K562 (cell line): ENCODE measurements around the gene SLC39A3. TPM values are rescaled to one million over a fixed set of nuclear protein-coding genes. Genes with fewer than 3 reads are reported as not detected.

Experiments used
- ASH1L ChIP-seq: fragments of 450-650 bp; IDR thresholded peaks from 2 replicates; pipeline ENCODE4 v1.6.1; 2018; ENCODE audit warnings: borderline replicate concordance, mild to moderate bottlenecking, low read depth; ENCODE audit not compliant: partially characterized antibody
- CSDE1 ChIP-seq, 2 experiments: fragments of 450-650 bp; IDR thresholded peaks; 2 replicates each; pipeline ENCODE4 v1.6.1; 2016; ENCODE audit warnings: mild to moderate bottlenecking in 1 of 2
- CTBP1 ChIP-seq: fragments of 450-650 bp; IDR thresholded peaks from 2 replicates; pipeline ENCODE4 v1.6.1; 2016; ENCODE audit warnings: borderline replicate concordance
- E2F3 ChIP-seq: fragments of 250-450 bp; sonication (Bioruptor Pico); IDR thresholded peaks from 2 replicates; pipeline ENCODE4 v1.4.0; 2020; ENCODE audit warnings: mild to moderate bottlenecking
- EP300 ChIP-seq: IDR thresholded peaks from 2 replicates; pipeline ENCODE4 v1.6.1; 2012; ENCODE audit warnings: low read length, improper control_type of control experiment
- HDAC6 ChIP-seq: IDR thresholded peaks from 2 replicates; pipeline ENCODE4 v1.6.1; 2012; ENCODE audit warnings: low read depth, mild to moderate bottlenecking, control low read depth, inconsistent platforms, low read length, moderate library complexity
- HNRNPK ChIP-seq: fragments of 200-400 bp; formaldehyde crosslinking; IDR thresholded peaks from one replicate; pipeline ENCODE4 v1.6.1; 2018; ENCODE audit warnings: mild to moderate bottlenecking, low read depth, low read length; ENCODE audit not compliant: poor library complexity, severe bottlenecking
- KLF6 ChIP-seq: fragments of 250-450 bp; sonication (Bioruptor Pico); IDR thresholded peaks from 2 replicates; pipeline ENCODE4 v1.4.0; 2020; ENCODE audit warnings: mild to moderate bottlenecking, moderate library complexity, borderline replicate concordance
- MCM7 ChIP-seq, 2 experiments: fragments of 450-650 bp; IDR thresholded peaks; 2 replicates each; pipeline ENCODE4 v1.6.1; 2016 to 2018
- MEIS2 ChIP-seq: fragments of 450-650 bp; IDR thresholded peaks from 2 replicates; pipeline ENCODE4 v1.6.1; 2014; ENCODE audit warnings: mild to moderate bottlenecking; ENCODE audit not compliant: partially characterized antibody
- PHF21A ChIP-seq: fragments of 450-650 bp; IDR thresholded peaks from 2 replicates; pipeline ENCODE4 v1.6.1; 2017; ENCODE audit warnings: low read depth, borderline replicate concordance
- PTBP1 ChIP-seq: fragments of 200-400 bp; formaldehyde crosslinking; IDR thresholded peaks from 2 replicates; pipeline ENCODE4 v1.6.1; 2017; ENCODE audit warnings: low read depth, low read length
- SMARCE1 ChIP-seq: fragments of 450-650 bp; IDR thresholded peaks from 2 replicates; pipeline ENCODE4 v1.7.1; 2016; ENCODE audit warnings: mild to moderate bottlenecking
- SOX6 ChIP-seq: fragments of 450-650 bp; IDR thresholded peaks from 2 replicates; pipeline ENCODE4 v1.6.1; 2014; ENCODE audit warnings: mild to moderate bottlenecking
- TEAD1 ChIP-seq, 2 experiments: fragments of 450-650 bp in 1 of 2; sonication (generic) in 1 of 2; formaldehyde crosslinking; IDR thresholded peaks; 2 replicates each; pipeline versions ENCODE4 v1.4.0 to v1.8.0; 2020 to 2022; ENCODE audit warnings: mild to moderate bottlenecking in 2 of 2, missing genetic modification reagents in 1 of 2
- TFAM ChIP-seq: fragments of 250-450 bp; sonication (Bioruptor Pico); conservative IDR thresholded peaks from 2 replicates; pipeline ENCODE4 v1.5.0; 2021; ENCODE audit warnings: mild to moderate bottlenecking, moderate library complexity
- ZBED1 ChIP-seq: IDR thresholded peaks from 2 replicates; pipeline ENCODE4 v1.6.1; 2014
- ZNF174 ChIP-seq: fragments of 250-450 bp; sonication (Bioruptor Pico); IDR thresholded peaks from 2 replicates; pipeline ENCODE4 v1.4.0; 2020; ENCODE audit warnings: mild to moderate bottlenecking
- ZNF384 ChIP-seq: IDR thresholded peaks from 2 replicates; pipeline ENCODE4 v1.6.1; 2012; ENCODE audit warnings: low read depth, low read length, improper control_type of control experiment
- ZNF431 ChIP-seq: sonication (generic); formaldehyde crosslinking; IDR thresholded peaks from 2 replicates; pipeline ENCODE4 v1.8.0; 2022; ENCODE audit warnings: mild to moderate bottlenecking, missing genetic modification reagents
- ZNF561 ChIP-seq: fragments of 450-650 bp; formaldehyde crosslinking; conservative IDR thresholded peaks from 2 replicates; pipeline ENCODE4 v1.4.0; 2020; ENCODE audit warnings: mild to moderate bottlenecking, moderate library complexity
- polyA plus RNA-seq, 8 experiments: library from polyadenylated mRNA; depleted of rRNA in 4 of 8; stranded (reverse) in 5 of 8; unstranded in 3 of 8; fragments of >200 nt; fragmentation: Nextera tagmentation in 2 of 8; fragmentation: Illumina TruSeq in 1 of 8; extraction: Ambion mirVana in 2 of 8; extraction: Trizol in 1 of 8; gene quantifications; 2 replicates each; pipeline versions ENCODE4 v1.2.1 to v1.2.3, GENCODE V29; 2011 to 2014; ENCODE audit warnings: inconsistent platforms in 1 of 8, missing spikeins in 1 of 8
- total RNA-seq, 7 experiments: library from RNA; depleted of rRNA in 6 of 7; stranded (reverse); fragments of >200 nt in 6 of 7; fragmentation: Illumina TruSeq in 2 of 7; extraction: Trizol in 2 of 7; gene quantifications; 2 replicates each; pipeline versions ENCODE4 v1.2.1 to v1.2.3, GENCODE V29; 2011 to 2021; ENCODE audit warnings: low replicate concordance in 1 of 7
- TF ChIP-seq, protein P1 (sequence below): sonication (generic); formaldehyde crosslinking; IDR thresholded peaks from 2 replicates; pipeline ENCODE4 v1.8.1; 2023; ENCODE audit warnings: missing genetic modification reagents, mild to moderate bottlenecking, borderline replicate concordance
- TF ChIP-seq, protein P2 (sequence below): fragments of 250-450 bp; sonication (Bioruptor Pico); IDR thresholded peaks from 2 replicates; pipeline ENCODE4 v1.5.0; 2021
- TF ChIP-seq, protein P3 (sequence below): fragments of 450-650 bp; IDR thresholded peaks from 2 replicates; pipeline ENCODE4 v1.6.1; 2016

Gene SLC39A3
- total and polyA plus RNA-seq, 9 of the 15 experiments (the other 6 are each of a cell fraction or from before 2014, with no cell fraction given) = 2.3 to 215 (median 127) TPM

GRCh38 chr19:2782936-2783780 is 43.3 kb upstream of the SLC39A3 start, which contains the start of gene SGTA (continued):
- TF ChIP-seq ASH1L (peak; percentile 45), CSDE1 (IDR thresholded peaks at IDR 0.05) (peak in 1 of 2 experiments; percentile 92; a peak in 2 of 4 replicates), E2F3 (CRISPR knock-in tag) (peak; percentile 91), TFAM (CRISPR knock-in tag) (no peak), PTBP1 (no peak), MCM7 (IDR thresholded peaks at IDR 0.05) (0 out of 4 replicates have a peak, but pooled peaks of 1 of the 2 experiments have one; percentile 13), ZBED1 (no peak), SMARCE1 (no peak), PHF21A (0 out of 2 replicates have a peak, but pooled peaks have one; percentile 19), SOX6 (peak; percentile 71), HNRNPK (no peak), KLF6 (no peak), ZNF431 (CRISPR knock-in tag) (peak; percentile 97), MEIS2 (peak; percentile 92), ZNF174 (CRISPR knock-in tag) (no peak), TEAD1 (CRISPR knock-in tag; IDR thresholded peaks at IDR 0.05) (peak; percentile 55 to 97), CTBP1 (peak; percentile 68; the same call in 1 of the 2 replicates), EP300 (peak; percentile 45; the same call in 1 of the 2 replicates), ZNF561 (CRISPR knock-in tag) (no peak), ZNF384 (no peak), HDAC6 (no peak)
- TF ChIP-seq, protein P1, sequence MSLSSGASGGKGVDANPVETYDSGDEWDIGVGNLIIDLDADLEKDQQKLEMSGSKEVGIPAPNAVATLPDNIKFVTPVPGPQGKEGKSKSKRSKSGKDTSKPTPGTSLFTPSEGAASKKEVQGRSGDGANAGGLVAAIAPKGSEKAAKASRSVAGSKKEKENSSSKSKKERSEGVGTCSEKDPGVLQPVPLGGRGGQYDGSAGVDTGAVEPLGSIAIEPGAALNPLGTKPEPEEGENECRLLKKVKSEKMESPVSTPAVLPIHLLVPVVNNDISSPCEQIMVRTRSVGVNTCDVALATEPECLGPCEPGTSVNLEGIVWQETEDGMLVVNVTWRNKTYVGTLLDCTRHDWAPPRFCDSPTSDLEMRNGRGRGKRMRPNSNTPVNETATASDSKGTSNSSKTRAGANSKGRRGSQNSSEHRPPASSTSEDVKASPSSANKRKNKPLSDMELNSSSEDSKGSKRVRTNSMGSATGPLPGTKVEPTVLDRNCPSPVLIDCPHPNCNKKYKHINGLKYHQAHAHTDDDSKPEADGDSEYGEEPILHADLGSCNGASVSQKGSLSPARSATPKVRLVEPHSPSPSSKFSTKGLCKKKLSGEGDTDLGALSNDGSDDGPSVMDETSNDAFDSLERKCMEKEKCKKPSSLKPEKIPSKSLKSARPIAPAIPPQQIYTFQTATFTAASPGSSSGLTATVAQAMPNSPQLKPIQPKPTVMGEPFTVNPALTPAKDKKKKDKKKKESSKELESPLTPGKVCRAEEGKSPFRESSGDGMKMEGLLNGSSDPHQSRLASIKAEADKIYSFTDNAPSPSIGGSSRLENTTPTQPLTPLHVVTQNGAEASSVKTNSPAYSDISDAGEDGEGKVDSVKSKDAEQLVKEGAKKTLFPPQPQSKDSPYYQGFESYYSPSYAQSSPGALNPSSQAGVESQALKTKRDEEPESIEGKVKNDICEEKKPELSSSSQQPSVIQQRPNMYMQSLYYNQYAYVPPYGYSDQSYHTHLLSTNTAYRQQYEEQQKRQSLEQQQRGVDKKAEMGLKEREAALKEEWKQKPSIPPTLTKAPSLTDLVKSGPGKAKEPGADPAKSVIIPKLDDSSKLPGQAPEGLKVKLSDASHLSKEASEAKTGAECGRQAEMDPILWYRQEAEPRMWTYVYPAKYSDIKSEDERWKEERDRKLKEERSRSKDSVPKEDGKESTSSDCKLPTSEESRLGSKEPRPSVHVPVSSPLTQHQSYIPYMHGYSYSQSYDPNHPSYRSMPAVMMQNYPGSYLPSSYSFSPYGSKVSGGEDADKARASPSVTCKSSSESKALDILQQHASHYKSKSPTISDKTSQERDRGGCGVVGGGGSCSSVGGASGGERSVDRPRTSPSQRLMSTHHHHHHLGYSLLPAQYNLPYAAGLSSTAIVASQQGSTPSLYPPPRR (CRISPR knock-in tag) = peak; percentile 81; the same call in 1 of the 2 replicates
- TF ChIP-seq, protein P2, sequence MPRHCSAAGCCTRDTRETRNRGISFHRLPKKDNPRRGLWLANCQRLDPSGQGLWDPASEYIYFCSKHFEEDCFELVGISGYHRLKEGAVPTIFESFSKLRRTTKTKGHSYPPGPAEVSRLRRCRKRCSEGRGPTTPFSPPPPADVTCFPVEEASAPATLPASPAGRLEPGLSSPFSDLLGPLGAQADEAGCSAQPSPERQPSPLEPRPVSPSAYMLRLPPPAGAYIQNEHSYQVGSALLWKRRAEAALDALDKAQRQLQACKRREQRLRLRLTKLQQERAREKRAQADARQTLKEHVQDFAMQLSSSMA (CRISPR knock-in tag) = no peak
- TF ChIP-seq, protein P3, sequence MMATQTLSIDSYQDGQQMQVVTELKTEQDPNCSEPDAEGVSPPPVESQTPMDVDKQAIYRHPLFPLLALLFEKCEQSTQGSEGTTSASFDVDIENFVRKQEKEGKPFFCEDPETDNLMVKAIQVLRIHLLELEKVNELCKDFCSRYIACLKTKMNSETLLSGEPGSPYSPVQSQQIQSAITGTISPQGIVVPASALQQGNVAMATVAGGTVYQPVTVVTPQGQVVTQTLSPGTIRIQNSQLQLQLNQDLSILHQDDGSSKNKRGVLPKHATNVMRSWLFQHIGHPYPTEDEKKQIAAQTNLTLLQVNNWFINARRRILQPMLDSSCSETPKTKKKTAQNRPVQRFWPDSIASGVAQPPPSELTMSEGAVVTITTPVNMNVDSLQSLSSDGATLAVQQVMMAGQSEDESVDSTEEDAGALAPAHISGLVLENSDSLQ = peak; percentile 65
